SK-N-SH (cell line): Measurements from ENCODE around the gene SCAANT1. TPM values are rescaled to one million over a fixed set of nuclear protein-coding genes. Genes with fewer than 3 reads are reported as not detected.
A peak's percentile ranks its signal among the peaks of the same experiment; 100 is the strongest.

Experiments used
- CTCF ChIA-PET: fragments of 300-600, 350-600 bp; formaldehyde crosslinking; extraction: SDS; loops from one replicate; lab custom pipeline; 2021; lab: Yijun Ruan, JAX
- POLR2A ChIA-PET: fragments of 350-600 bp; sonication (Branson Sonifier 250); formaldehyde crosslinking; extraction: SDS; loops from one replicate; lab custom pipeline; 2020; ENCODE audit warnings: antibody characterized with exemption, inconsistent platforms; lab: Yijun Ruan, JAX
- DNase-seq: peaks from one replicate; pipeline ENCODE4 v3.0.0; 2012
- H2AFZ ChIP-seq: fragments of 200-600 bp; sonication (generic); 2 replicates; pipeline ENCODE4 v1.8.1; 2016; ENCODE audit warnings: antibody characterized with exemption, mild to moderate bottlenecking, low read depth
- H3F3A ChIP-seq: fragments of 200-600 bp; sonication (generic); replicated peaks from 2 replicates; pipeline ENCODE3; 2016; ENCODE audit warnings: antibody characterized with exemption, mild to moderate bottlenecking; ENCODE audit not compliant: insufficient read depth
- H3K27ac ChIP-seq, 2 experiments: fragments of 200-500 bp in 1 of 2; fragments of 200-600 bp in 1 of 2; sonication (Bioruptor generic) in 1 of 2; sonication (generic), shearing (Covaris generic) in 1 of 2; 2 replicates each; pipeline versions ENCODE4 v1.5.1 to v1.6.1; 2014 to 2016; ENCODE audit warnings: low read depth in 2 of 2, inconsistent platforms in 1 of 2, low read length in 1 of 2, mild to moderate bottlenecking in 1 of 2, mixed read lengths in 1 of 2
- H3K27me3 ChIP-seq: fragments of 200-600 bp; sonication (generic), shearing (Covaris generic); 2 replicates; pipeline ENCODE4 v1.6.1; 2016; ENCODE audit warnings: mixed run types; ENCODE audit not compliant: insufficient read depth
- H3K36me3 ChIP-seq, 2 experiments: fragments of 200-500 bp in 1 of 2; fragments of 200-600 bp in 1 of 2; sonication (Bioruptor generic) in 1 of 2; sonication (generic) in 1 of 2; replicated peaks in 1 of 2; 2 replicates each; pipeline versions ENCODE3 to v1.5.1; 2014 to 2016; ENCODE audit warnings: low read length in 1 of 2, mild to moderate bottlenecking in 1 of 2; ENCODE audit not compliant: insufficient read depth in 2 of 2, control insufficient read depth in 1 of 2
- H3K4me1 ChIP-seq, 2 experiments: fragments of 200-500 bp in 1 of 2; fragments of 200-600 bp in 1 of 2; sonication (Bioruptor generic) in 1 of 2; sonication (generic), shearing (Covaris generic) in 1 of 2; 2 replicates each; pipeline versions ENCODE4 v1.5.1 to v1.6.1; 2014 to 2016; ENCODE audit warnings: low read depth in 1 of 2, low read length in 1 of 2, mixed run types in 1 of 2; ENCODE audit not compliant: insufficient read depth in 2 of 2, control insufficient read depth in 1 of 2
- H3K4me2 ChIP-seq: fragments of 200-600 bp; sonication (generic), shearing (Covaris generic); 2 replicates; pipeline ENCODE4 v1.6.1; 2017; ENCODE audit warnings: mixed run types
- H3K4me3 ChIP-seq, 2 experiments: fragments of 200-500 bp in 1 of 2; fragments of 200-600 bp in 1 of 2; sonication (Bioruptor generic) in 1 of 2; sonication (generic), shearing (Covaris generic) in 1 of 2; 2 replicates each; pipeline versions ENCODE4 v1.5.1 to v1.8.1; 2014 to 2016; ENCODE audit warnings: low read depth in 2 of 2, inconsistent platforms in 1 of 2, low read length in 1 of 2, mild to moderate bottlenecking in 1 of 2, mixed read lengths in 1 of 2, moderate library complexity in 1 of 2
- H3K79me2 ChIP-seq: fragments of 200-600 bp; sonication (generic); 2 replicates; pipeline ENCODE4 v1.8.1; 2017; ENCODE audit warnings: mild to moderate bottlenecking; ENCODE audit not compliant: insufficient read depth
- H3K9ac ChIP-seq: fragments of 200-600 bp; sonication (generic); 2 replicates; pipeline ENCODE4 v1.6.1; 2017; ENCODE audit warnings: mixed run types
- H3K9me2 ChIP-seq: fragments of 200-600 bp; sonication (generic); 2 replicates; pipeline ENCODE4 v1.6.1; 2017; ENCODE audit warnings: mixed run types
- H3K9me3 ChIP-seq: fragments of 200-600 bp; sonication (generic); 2 replicates; pipeline ENCODE4 v1.6.1; 2017; ENCODE audit warnings: mixed run types, mild to moderate bottlenecking, moderate library complexity
- H4K20me1 ChIP-seq: fragments of 200-600 bp; sonication (generic); 2 replicates; pipeline ENCODE4 v1.6.1; 2017; ENCODE audit warnings: mild to moderate bottlenecking, mixed run types; ENCODE audit not compliant: insufficient read depth
- CTCF ChIP-seq: fragments of 200-600 bp; sonication (generic); IDR thresholded peaks from 2 replicates; pipeline ENCODE4 v1.6.1; 2017; ENCODE audit warnings: antibody characterized with exemption, mild to moderate bottlenecking, moderate library complexity
- FOXJ3 ChIP-seq: sonication (generic); formaldehyde crosslinking; IDR thresholded peaks from 2 replicates; pipeline ENCODE4 v1.5.1; 2020; ENCODE audit warnings: mild to moderate bottlenecking, missing genetic modification reagents
- GATA2 ChIP-seq: sonication (generic); formaldehyde crosslinking; IDR thresholded peaks from 2 replicates; pipeline ENCODE4 v1.5.0; 2020; ENCODE audit warnings: mild to moderate bottlenecking, missing genetic modification reagents
- JUND ChIP-seq: IDR thresholded peaks from 2 replicates; pipeline ENCODE4 v1.4.0; 2012
- MEF2A ChIP-seq: IDR thresholded peaks from 2 replicates; pipeline ENCODE4 v1.4.0; 2012; ENCODE audit warnings: low read depth, borderline replicate concordance
- NRF1 ChIP-seq: IDR thresholded peaks from 2 replicates; pipeline ENCODE4 v1.6.1; 2012; ENCODE audit warnings: low read depth, mild to moderate bottlenecking, low read length
- POLR2AphosphoS5 ChIP-seq: IDR thresholded peaks from 2 replicates; pipeline ENCODE4 v1.6.1; 2012; ENCODE audit warnings: low read depth, low read length
- RAD21 ChIP-seq: IDR thresholded peaks from 2 replicates; pipeline ENCODE4 v1.6.1; 2012; ENCODE audit warnings: mild to moderate bottlenecking, low read length
- REST ChIP-seq: IDR thresholded peaks from 2 replicates; pipeline ENCODE4 v1.6.1; 2012; ENCODE audit warnings: mild to moderate bottlenecking, low read depth, low read length, moderate library complexity
- RFX5 ChIP-seq: IDR thresholded peaks from 2 replicates; pipeline ENCODE4 v1.6.1; 2012; ENCODE audit warnings: mild to moderate bottlenecking, improper control_type of control experiment, low read length
- RXRA ChIP-seq: IDR thresholded peaks from 2 replicates; pipeline ENCODE4 v1.4.0; 2012; ENCODE audit warnings: low read depth, mild to moderate bottlenecking, borderline replicate concordance
- USF2 ChIP-seq: fragments of 150-350 bp; IDR thresholded peaks from 2 replicates; pipeline ENCODE4 v1.6.1; 2017; ENCODE audit warnings: antibody characterized with exemption, low read length, low read depth, borderline replicate concordance
- YY1 ChIP-seq: IDR thresholded peaks from 2 replicates; pipeline ENCODE4 v1.4.0; 2012; ENCODE audit warnings: low read depth, mild to moderate bottlenecking
- ZBTB33 ChIP-seq: IDR thresholded peaks from 2 replicates; pipeline ENCODE4 v1.4.0; 2012; ENCODE audit warnings: low read depth, borderline replicate concordance
- WGBS: methylation state at CpG from one replicate; pipeline ENCODE4 v1.1.6; 2017; ENCODE audit warnings: low lambda C conversion rate; 5-methylcytosine and 5-hydroxymethylcytosine counted together
- polyA plus RNA-seq, 3 experiments: library from polyadenylated mRNA; depleted of rRNA; stranded (reverse); fragments of >200 nt; gene quantifications; 2 replicates each; pipeline ENCODE4 v1.2.3, GENCODE V29; 2012

Gene SCAANT1
- polyA plus RNA-seq, 1 of the 3 experiments (the other 2 are of a cell fraction) = not detected

GRCh38 chr3:63896332-63897030 is 15.7 kb downstream of the SCAANT1 start:
- H3K4me1 ChIP-seq = peaks cover 0 to 7% of the 10 kb centered on the region in 2 experiments; a peak in 1 of 4 replicates
- no peaks in the 10 kb centered on the region for H3K27me3 ChIP-seq
- ChIA-PET POLR2A (interaction anchor here (0.7 kb wide), 1 partner anchor 1817 kb away, joined by 3 read pairs; no protein-coding TSS in a partner anchor), CTCF (interaction anchor here (0.7 kb wide), 2 partner anchors 9 to 254 kb away, joined by 3 read pairs; no protein-coding TSS in a partner anchor)
- H3K9ac ChIP-seq = no peak overlapping the region
- peaks cover 29% of the 10 kb centered on the region; the same call in 1 of the 2 replicates for H3K79me2 ChIP-seq
- H3K4me3 ChIP-seq = no peak overlapping the region
- TF ChIP-seq ZBTB33 (no peak), MEF2A (0 out of 2 replicates have a peak, but pooled peaks have one; percentile 21), NRF1 (no peak)
- H3K9me3 ChIP-seq = no peaks in the 10 kb centered on the region
- no peak overlapping the region for H2AFZ ChIP-seq
- H3K4me2 ChIP-seq = peak overlapping the region; percentile 30; the same call in 1 of the 2 replicates
- H3K36me3 ChIP-seq = peaks cover 5 to 26% of the 10 kb centered on the region in 2 experiments
- peak overlapping the region in 1 of 2 experiments; percentile 46; a peak in 2 of 4 replicates for H3K27ac ChIP-seq
- H3F3A ChIP-seq = no peaks in the 10 kb centered on the region
- 69% methylated on average over 1 of the region's 1 CpG for WGBS
- no peak for DNase-seq
- H3K9me2 ChIP-seq = no peaks in the 10 kb centered on the region
- H4K20me1 ChIP-seq = peaks cover 8% of the 10 kb centered on the region

- Histone ChIP-seq H3K9ac (no peak overlapping the region), H3K4me3 (no peak overlapping the region), H3K4me1 (peaks cover 0 to 5% of the 10 kb centered on the region in 2 experiments; a peak in 1 of 4 replicates), H3F3A (no peaks in the 10 kb centered on the region), H3K27me3 (no peaks in the 10 kb centered on the region), H3K27ac (peak overlapping the region in 1 of 2 experiments; percentile 46; a peak in 1 of 4 replicates), H3K9me2 (no peaks in the 10 kb centered on the region), H2AFZ (no peak overlapping the region), H3K9me3 (no peaks in the 10 kb centered on the region), H3K4me2 (no peak overlapping the region), H3K79me2 (peaks cover 29% of the 10 kb centered on the region; the same call in 1 of the 2 replicates), H3K36me3 (peaks cover 2 to 19% of the 10 kb centered on the region in 2 experiments), H4K20me1 (peaks cover 8% of the 10 kb centered on the region)
- WGBS = 92% methylated on average over 5 of the region's 5 CpGs
- ChIA-PET POLR2A (interaction anchor here (0.7 kb wide), 1 partner anchor 1818 kb away, joined by 3 read pairs; no protein-coding TSS in a partner anchor), CTCF (interaction anchor here (0.7 to 1.0 kb wide), 2 partner anchors 10 to 19 kb away, joined by 3 read pairs; no protein-coding TSS in a partner anchor)
- no peak for DNase-seq
- no peak for TF ChIP-seq RXRA
- TF ChIP-seq RAD21 = no peak
- no peak for TF ChIP-seq REST
- no peak for TF ChIP-seq POLR2AphosphoS5
- TF ChIP-seq MEF2A = no peak
- no peak for TF ChIP-seq RFX5
- no peak for TF ChIP-seq YY1
- TF ChIP-seq GATA2 (CRISPR knock-in tag) = no peak
- TF ChIP-seq JUND = no peak
- TF ChIP-seq FOXJ3 (CRISPR knock-in tag) = no peak
- TF ChIP-seq USF2 = no peak
- TF ChIP-seq CTCF = no peak
These were observed 16.6 kb downstream of the SCAANT1 start for GRCh38 chr3:63895422-63896189.
